Keratinocyte (primary cell): ENCODE data around the gene SLC40A1. TPM values are rescaled to one million over a fixed set of nuclear protein-coding genes. Genes with fewer than 3 reads are reported as not detected.

Experiments used
- DNase-seq: peaks from one replicate; pipeline ENCODE4 v3.0.0-alpha.2; 2011; ENCODE audit warnings: low read depth, missing footprints, low spot score
- FAIRE-seq: peaks from 2 replicates; lab custom pipeline; 2011; peaks lifted over from hg19 to GRCh38; lab: Jason Lieb, UNC
- H2AFZ ChIP-seq: 2 replicates; pipeline ENCODE4 v1.6.0; 2012; ENCODE audit warnings: low read length, control low read depth, inconsistent platforms; ENCODE audit not compliant: control insufficient read depth
- H3K27ac ChIP-seq: 2 replicates; pipeline ENCODE4 v1.5.1; 2011; ENCODE audit warnings: low read length; ENCODE audit not compliant: control insufficient read depth, insufficient read depth
- H3K27me3 ChIP-seq: 3 replicates; pipeline ENCODE4 v1.6.0; 2011; ENCODE audit warnings: low read length; ENCODE audit not compliant: control insufficient read depth, insufficient read depth; ENCODE audit errors: extremely low read depth
- H3K36me3 ChIP-seq, 2 experiments: 2 replicates in 1 of 2; 3 replicates in 1 of 2; pipeline ENCODE4 v1.5.1; 2011; ENCODE audit warnings: low read length in 2 of 2, mild to moderate bottlenecking in 1 of 2; ENCODE audit not compliant: control insufficient read depth in 2 of 2, insufficient read depth in 2 of 2; ENCODE audit errors: extremely low read depth in 1 of 2
- H3K4me1 ChIP-seq: 3 replicates; pipeline ENCODE4 v1.5.1; 2011; ENCODE audit warnings: low read length; ENCODE audit not compliant: control insufficient read depth, insufficient read depth; ENCODE audit errors: extremely low read depth
- H3K4me2 ChIP-seq: 3 replicates; pipeline ENCODE4 v1.6.0; 2011; ENCODE audit warnings: low read depth, low read length; ENCODE audit not compliant: control insufficient read depth, insufficient read depth; ENCODE audit errors: extremely low read depth
- H3K4me3 ChIP-seq, 3 experiments: fragments of 200-600 bp in 1 of 3; sonication (generic) in 1 of 3; 2 replicates in 2 of 3; 3 replicates in 1 of 3; pipeline ENCODE4 v1.5.1; 2011 to 2016; ENCODE audit warnings: low read length in 3 of 3, mild to moderate bottlenecking in 3 of 3, control low read depth in 2 of 3, inconsistent platforms in 1 of 3, low read depth in 1 of 3, mixed read lengths in 1 of 3, mixed run types in 1 of 3, moderate library complexity in 1 of 3; ENCODE audit not compliant: control insufficient read depth in 2 of 3, insufficient read depth in 2 of 3; ENCODE audit errors: extremely low read depth in 1 of 3
- H3K79me2 ChIP-seq: 2 replicates; pipeline ENCODE4 v1.6.0; 2012; ENCODE audit warnings: low read length; ENCODE audit not compliant: control insufficient read depth, insufficient read depth
- H3K9ac ChIP-seq: 3 replicates; pipeline ENCODE4 v1.6.0; 2011; ENCODE audit warnings: low read length; ENCODE audit not compliant: control insufficient read depth, insufficient read depth; ENCODE audit errors: extremely low read depth
- H3K9me1 ChIP-seq: 3 replicates; pipeline ENCODE4 v1.6.0; 2011; ENCODE audit warnings: low read length; ENCODE audit not compliant: control insufficient read depth, insufficient read depth; ENCODE audit errors: extremely low read depth
- H3K9me3 ChIP-seq: 2 replicates; pipeline ENCODE4 v1.5.1; 2012; ENCODE audit warnings: low read depth, low read length; ENCODE audit not compliant: control insufficient read depth
- H4K20me1 ChIP-seq: 3 replicates; pipeline ENCODE4 v1.6.0; 2011; ENCODE audit warnings: low read length; ENCODE audit not compliant: control insufficient read depth, insufficient read depth; ENCODE audit errors: extremely low read depth
- CTCF ChIP-seq, 3 experiments: IDR thresholded peaks in 1 of 3; conservative IDR thresholded peaks in 1 of 3; optimal IDR thresholded peaks in 1 of 3; 2 replicates in 2 of 3; 3 replicates in 1 of 3; pipeline versions ENCODE3 to v1.5.1; 2011; ENCODE audit warnings: low read length in 3 of 3, mild to moderate bottlenecking in 3 of 3, moderate library complexity in 2 of 3, control low read depth in 1 of 3, inconsistent platforms in 1 of 3; ENCODE audit not compliant: insufficient read depth in 2 of 3; ENCODE audit errors: extremely low read depth in 1 of 3
- EZH2 ChIP-seq: IDR thresholded peaks from one replicate; pipeline ENCODE4 v1.6.1; 2012; ENCODE audit warnings: inconsistent platforms, mild to moderate bottlenecking, low read length, moderate library complexity
- dilution Hi-C: fragments of 300-500 bp; cut with MboI; formaldehyde crosslinking; loops from one replicate; pipeline ENCODE4 v1.7.0; 2020; ENCODE audit warnings: low sequenced_read_pairs; ENCODE audit not compliant: extremely low pct_ligation_motif_present
- polyA plus RNA-seq, 5 experiments: library from polyadenylated mRNA; depleted of rRNA in 3 of 5; stranded (reverse) in 3 of 5; stranded (forward) in 1 of 5; unstranded in 1 of 5; fragments of >200 nt; gene quantifications; 1 replicate in 1 of 5; 2 replicates in 3 of 5; 3 replicates in 1 of 5; pipeline versions ENCODE4 v1.2.1 to v1.2.3, GENCODE V29; 2011 to 2012; ENCODE audit warnings: missing spikeins in 2 of 5, low read depth in 1 of 5, low replicate concordance in 1 of 5

The SLC40A1 gene
- polyA plus RNA-seq, 1 donor (not counting 4 experiments of a cell fraction or from before 2014, with no cell fraction given): 0.09 TPM

- no peak for FAIRE-seq
- no peaks in the 10 kb centered on the region for H4K20me1 ChIP-seq
- no peak overlapping the region for H2AFZ ChIP-seq
- H3K4me3 ChIP-seq: no peak overlapping the region
- TF ChIP-seq CTCF (optimal IDR thresholded peaks at IDR 0.05 in 1 of 3, IDR thresholded peaks at IDR 0.05 in 1 of 3, conservative IDR thresholded peaks at IDR 0.05 in 1 of 3; ENCODE audit: extremely low read depth in 1 of 3, insufficient read depth in 2 of 3, low read length in 3 of 3) (no peak), EZH2 (no peak)
- H3K36me3 ChIP-seq: no peaks in the 10 kb centered on the region
- no peaks in the 10 kb centered on the region for H3K9me3 ChIP-seq
- H3K27ac ChIP-seq: no peak overlapping the region
- H3K9me1 ChIP-seq: no peaks in the 10 kb centered on the region
- H3K27me3 ChIP-seq: no peaks in the 10 kb centered on the region
- no peaks in the 10 kb centered on the region for H3K79me2 ChIP-seq
- dilution Hi-C loops: no loop called here
- DNase-seq: no peak
- H3K4me2 ChIP-seq: no peak overlapping the region
- no peak overlapping the region for H3K9ac ChIP-seq
- peaks cover 6% of the 10 kb centered on the region for H3K4me1 ChIP-seq
Measured at GRCh38 chr2:189549449-189549832, 31.1 kb downstream of the SLC40A1 start.

GRCh38 chr2:189548666-189549448, 31.7 kb downstream of the SLC40A1 start:
- Histone ChIP-seq H3K4me2 (no peak overlapping the region), H4K20me1 (no peaks in the 10 kb centered on the region), H3K9me1 (no peaks in the 10 kb centered on the region), H3K4me1 (peaks cover 6% of the 10 kb centered on the region), H3K36me3 (no peaks in the 10 kb centered on the region), H3K9me3 (no peaks in the 10 kb centered on the region), H2AFZ (peak overlapping the region; percentile 23), H3K27me3 (no peaks in the 10 kb centered on the region), H3K9ac (no peak overlapping the region), H3K79me2 (no peaks in the 10 kb centered on the region), H3K27ac (no peak overlapping the region), H3K4me3 (no peak overlapping the region)
- DNase-seq (no peak), FAIRE-seq (peak; percentile 20)
- dilution Hi-C loops: no loop called here
- TF ChIP-seq EZH2 (no peak), CTCF (optimal IDR thresholded peaks at IDR 0.05 in 1 of 3, IDR thresholded peaks at IDR 0.05 in 1 of 3, conservative IDR thresholded peaks at IDR 0.05 in 1 of 3; ENCODE audit: extremely low read depth in 1 of 3, insufficient read depth in 2 of 3, low read length in 3 of 3) (no peak)
